HG02678 (cell line): Measurements from ENCODE around the gene NPEPL1.

Experiments used
- ATAC-seq: cut with Tn5 transposase; IDR thresholded peaks from one replicate; pipeline ENCODE4 v1.9.1; 2021; ENCODE audit warnings: mild to moderate bottlenecking, moderate library complexity; ENCODE audit not compliant: unreplicated experiment

Gene NPEPL1

GRCh38 chr20:58657986-58658385 is 34.6 kb upstream of the NPEPL1 start:
- ATAC-seq = no peak

GRCh38 chr20:58658760-58659159 is 33.8 kb upstream of the NPEPL1 start:
- no peak for ATAC-seq

GRCh38 chr20:58659841-58660240 is 32.8 kb upstream of the NPEPL1 start:
- no peak for ATAC-seq

- no peak for ATAC-seq
Measured at GRCh38 chr20:58660855-58661597, 31.6 kb upstream of the NPEPL1 start.

GRCh38 chr20:58661598-58662473 is 30.8 kb upstream of the NPEPL1 start:
- ATAC-seq = no peak

- ATAC-seq = no peak
Measured at GRCh38 chr20:58664331-58664730, 28.3 kb upstream of the NPEPL1 start.

- no peak for ATAC-seq
Measured at GRCh38 chr20:58664883-58665282, 27.7 kb upstream of the NPEPL1 start.

- ATAC-seq = no peak
Measured at GRCh38 chr20:58665606-58666005, 27.0 kb upstream of the NPEPL1 start.

GRCh38 chr20:58666702-58667101 is 25.9 kb upstream of the NPEPL1 start:
- ATAC-seq = no peak

- ATAC-seq = no peak
Measured at GRCh38 chr20:58667975-58668374, 24.6 kb upstream of the NPEPL1 start.

GRCh38 chr20:58668901-58669286 is 23.7 kb upstream of the NPEPL1 start:
- ATAC-seq = no peak

- ATAC-seq = peak; percentile 84
Measured at GRCh38 chr20:58669287-58670006, 23.2 kb upstream of the NPEPL1 start.

GRCh38 chr20:58670102-58670501 is 22.5 kb upstream of the NPEPL1 start:
- no peak for ATAC-seq

- no peak for ATAC-seq
Measured at GRCh38 chr20:58670659-58671058, 21.9 kb upstream of the NPEPL1 start.

GRCh38 chr20:58673119-58673518 is 19.5 kb upstream of the NPEPL1 start:
- ATAC-seq = no peak

GRCh38 chr20:58675146-58675584 is 17.4 kb upstream of the NPEPL1 start:
- ATAC-seq = no peak

- ATAC-seq = no peak
Measured at GRCh38 chr20:58675641-58676040, 17.0 kb upstream of the NPEPL1 start.

- ATAC-seq = no peak
Measured at GRCh38 chr20:58676161-58676560, 16.4 kb upstream of the NPEPL1 start.

- ATAC-seq = no peak
Measured at GRCh38 chr20:58677079-58677604, 15.5 kb upstream of the NPEPL1 start.

GRCh38 chr20:58677808-58678207 is 14.8 kb upstream of the NPEPL1 start:
- ATAC-seq = no peak

- no peak for ATAC-seq
Measured at GRCh38 chr20:58678806-58679205, 13.8 kb upstream of the NPEPL1 start.
